GM10266 (cell line): ENCODE data around the gene PTPRCAP.
"Not testable (repeated sequence)": the region's sequence is repeated elsewhere in the genome, so short reads cannot be mapped to it uniquely, and the experiment has no call there.

Experiments used
- DNase-seq: peaks from one replicate; pipeline ENCODE4 v3.0.0; 2012; ENCODE audit errors: extremely low spot score
- CTCF ChIP-seq: IDR thresholded peaks from 2 replicates; pipeline ENCODE4 v1.5.1; 2012; ENCODE audit warnings: mild to moderate bottlenecking, low read depth; ENCODE audit not compliant: control insufficient read depth, insufficient read depth; ENCODE audit errors: missing control alignments

The PTPRCAP gene

GRCh38 chr11:67437082-67437808 lies at the start of gene PTPRCAP:
Gene PTPRCAP (minus strand): TSS chr11:67437682. CDS start chr11:67437619, 63 bp downstream.
- TF ChIP-seq CTCF = no peak
- DNase-seq = peak; percentile 82

GRCh38 chr11:67486481-67487195 lies 49.2 kb upstream of the PTPRCAP start:
- DNase-seq = peak; percentile 84
- TF ChIP-seq CTCF = no peak

GRCh38 chr11:67485873-67486361 lies 48.4 kb upstream of the PTPRCAP start:
- peak; percentile 73 for DNase-seq

GRCh38 chr11:67484847-67485311 lies 47.4 kb upstream of the PTPRCAP start:
- no peak for DNase-seq
- no peak for TF ChIP-seq CTCF

GRCh38 chr11:67483831-67484665 lies 46.6 kb upstream of the PTPRCAP start:
- DNase-seq = peak; percentile 55
- TF ChIP-seq CTCF = no peak

GRCh38 chr11:67482827-67483798 lies 45.6 kb upstream of the PTPRCAP start, which contains the start of gene AIP:
Gene AIP (plus strand): TSS chr11:67483026. CDS start chr11:67483159, 133 bp downstream.
- peak; percentile 94 for DNase-seq
- TF ChIP-seq CTCF = no peak

GRCh38 chr11:67482275-67482826 lies 44.9 kb upstream of the PTPRCAP start:
- TF ChIP-seq CTCF = no peak
- no peak for DNase-seq

GRCh38 chr11:67477344-67478050 lies 40.0 kb upstream of the PTPRCAP start:
- not testable (repeated sequence) for DNase-seq

- not testable (repeated sequence) for DNase-seq
Observed at GRCh38 chr11:67476692-67477091, 39.2 kb upstream of the PTPRCAP start.
